WERI-Rb-1 (cell line): Measurements from ENCODE around the gene PXK.

Experiments used
- DNase-seq: peaks from one replicate; pipeline ENCODE4 v3.0.0-alpha.2; 2020
- H3K27ac ChIP-seq: fragments of 250-450 bp; sonication (Bioruptor Pico); 2 replicates; pipeline ENCODE4 v1.5.1; 2020; ENCODE audit warnings: mild to moderate bottlenecking, moderate library complexity
- H3K27me3 ChIP-seq: fragments of 250-450 bp; sonication (Bioruptor Pico); 2 replicates; pipeline ENCODE4 v1.5.1; 2021; ENCODE audit warnings: mild to moderate bottlenecking, low read depth, moderate library complexity; ENCODE audit not compliant: insufficient read depth, severe bottlenecking
- H3K36me3 ChIP-seq: fragments of 250-450 bp; sonication (Bioruptor Pico); 2 replicates; pipeline ENCODE4 v1.5.1; 2020; ENCODE audit warnings: mild to moderate bottlenecking, moderate library complexity
- H3K4me3 ChIP-seq: 2 replicates; pipeline ENCODE4 v1.5.1; 2011; ENCODE audit warnings: low read depth, mild to moderate bottlenecking, control low read depth, low read length
- H3K9me3 ChIP-seq: fragments of 250-450 bp; sonication (Bioruptor Pico); 2 replicates; pipeline ENCODE4 v1.5.1; 2021; ENCODE audit warnings: mild to moderate bottlenecking, moderate library complexity; ENCODE audit not compliant: severe bottlenecking
- CTCF ChIP-seq: IDR thresholded peaks from 2 replicates; pipeline ENCODE4 v1.5.1; 2011; ENCODE audit warnings: low read depth, mild to moderate bottlenecking, control low read depth, inconsistent platforms, low read length

The PXK gene

GRCh38 chr3:58414538-58415197 lies 82.0 kb downstream of the PXK start:
- no peak overlapping the region for H3K27ac ChIP-seq
- H3K27me3 ChIP-seq = no peaks in the 10 kb centered on the region
- H3K9me3 ChIP-seq = no peaks in the 10 kb centered on the region
- TF ChIP-seq CTCF = peak; percentile 58; the same call in 1 of the 2 replicates
- H3K4me3 ChIP-seq = no peak overlapping the region
- peak; percentile 24 for DNase-seq
- H3K36me3 ChIP-seq = no peaks in the 10 kb centered on the region; the same call in none of the 2 replicates

- no peak for DNase-seq
Observed at GRCh38 chr3:58416191-58416590, 83.5 kb downstream of the PXK start.

GRCh38 chr3:58417075-58417474 lies 84.4 kb downstream of the PXK start:
- Histone ChIP-seq H3K27ac (no peak overlapping the region), H3K36me3 (no peaks in the 10 kb centered on the region), H3K9me3 (no peaks in the 10 kb centered on the region), H3K27me3 (no peaks in the 10 kb centered on the region), H3K4me3 (no peak overlapping the region)
- TF ChIP-seq CTCF = no peak
- DNase-seq = no peak

More at GRCh38 chr3:58416191-58416590, 83.5 kb downstream of the PXK start:
- H3K9me3 ChIP-seq = no peaks in the 10 kb centered on the region
- no peak for TF ChIP-seq CTCF
- no peak overlapping the region for H3K27ac ChIP-seq
- no peaks in the 10 kb centered on the region for H3K27me3 ChIP-seq
- no peaks in the 10 kb centered on the region for H3K36me3 ChIP-seq
- no peak overlapping the region for H3K4me3 ChIP-seq

GRCh38 chr3:58418227-58418626 lies 85.5 kb downstream of the PXK start:
- no peak overlapping the region for H3K4me3 ChIP-seq
- peaks cover 1% of the 10 kb centered on the region for H3K36me3 ChIP-seq
- no peak overlapping the region for H3K27ac ChIP-seq
- no peak for DNase-seq
- TF ChIP-seq CTCF = no peak
- H3K9me3 ChIP-seq = no peaks in the 10 kb centered on the region
- H3K27me3 ChIP-seq = no peaks in the 10 kb centered on the region

GRCh38 chr3:58419780-58420507 lies 87.3 kb downstream of the PXK start:
- Histone ChIP-seq H3K9me3 (no peaks in the 10 kb centered on the region), H3K27ac (no peak overlapping the region), H3K36me3 (peaks cover 12% of the 10 kb centered on the region), H3K4me3 (no peak overlapping the region), H3K27me3 (no peaks in the 10 kb centered on the region)
- no peak for DNase-seq
- no peak for TF ChIP-seq CTCF
